ENCODE data around the gene KCTD5.

KCTD5 gene

DNA sequence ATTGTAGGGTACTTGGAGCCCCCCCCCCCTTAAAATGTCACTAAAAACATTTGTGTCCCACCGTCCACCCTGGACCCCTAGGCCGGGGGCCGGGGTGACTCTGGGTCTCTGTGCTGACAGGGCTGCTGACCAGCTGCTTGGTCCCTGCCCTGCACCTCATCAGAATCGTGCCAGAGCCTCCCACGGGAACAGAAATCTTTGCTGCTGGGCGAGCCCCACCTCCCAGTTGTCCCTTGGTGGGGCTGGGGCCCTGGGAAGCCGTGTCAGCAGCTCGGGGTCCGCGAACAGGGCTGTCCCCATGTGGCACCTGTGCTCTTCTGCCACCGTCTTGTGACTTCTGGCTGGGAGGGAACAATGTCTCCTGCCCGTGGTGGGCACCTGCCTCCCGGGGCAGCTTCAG, 18.5 kb downstream of the KCTD5 start (continued):
- TF ChIP-seq ZNF621 (tag by site-specific recombination; IDR thresholded peaks at IDR 0.05) (no peak), ZNF292 (tag by site-specific recombination; IDR thresholded peaks at IDR 0.05; ENCODE audit: borderline replicate concordance, low read depth) (no peak), KLF9 (tag by site-specific recombination; IDR thresholded peaks at IDR 0.05; ENCODE audit: low read depth) (no peak), ZNF155 (tag by site-specific recombination; IDR thresholded peaks at IDR 0.05) (no peak), ZNF404 (tag by site-specific recombination; IDR thresholded peaks at IDR 0.05) (no peak), ZNF830 (tag by site-specific recombination; IDR thresholded peaks at IDR 0.05; ENCODE audit: low read depth) (no peak)
- TF ChIP-seq, protein P1, sequence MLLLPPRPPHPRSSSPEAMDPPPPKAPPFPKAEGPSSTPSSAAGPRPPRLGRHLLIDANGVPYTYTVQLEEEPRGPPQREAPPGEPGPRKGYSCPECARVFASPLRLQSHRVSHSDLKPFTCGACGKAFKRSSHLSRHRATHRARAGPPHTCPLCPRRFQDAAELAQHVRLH (tag by site-specific recombination; IDR thresholded peaks at IDR 0.05) = no peak

GRCh38 chr16:2701272-2701671, 18.9 kb downstream of the KCTD5 start:
- CTCF ChIA-PET = interaction anchor here (0.8 kb wide), 1 partner anchor 167 kb away, joined by 3 read pairs; no protein-coding TSS in a partner anchor
- H3K4me3 ChIP-seq (ENCODE audit: low read depth, low read length) = no peak overlapping the region
- H3K36me3 ChIP-seq (ENCODE audit: control insufficient read depth in 2 of 2, insufficient read depth in 1 of 2, low read length in 2 of 2) = peaks cover 0 to 92% of the 10 kb centered on the region in 2 experiments; a peak in 1 of 3 replicates
- no peaks in the 10 kb centered on the region for H3K9me3 ChIP-seq (ENCODE audit: control insufficient read depth, insufficient read depth, low read depth, low read length)
- no peaks in the 10 kb centered on the region for H3K4me1 ChIP-seq (ENCODE audit: control insufficient read depth, insufficient read depth, low read length)
- TF ChIP-seq KLF7 (tag by site-specific recombination; IDR thresholded peaks at IDR 0.05; ENCODE audit: borderline replicate concordance) (no peak), TCF7L2 (IDR thresholded peaks at IDR 0.05; ENCODE audit: borderline replicate concordance, low read depth, low read length) (no peak), WT1 (tag by site-specific recombination; IDR thresholded peaks at IDR 0.05) (no peak), OVOL3 (tag by site-specific recombination; IDR thresholded peaks at IDR 0.05) (no peak), ZNF548 (tag by site-specific recombination; IDR thresholded peaks at IDR 0.05) (no peak), MEIS1 (CRISPR knock-in tag; IDR thresholded peaks at IDR 0.05; ENCODE audit: borderline replicate concordance) (no peak), ZNF16 (tag by site-specific recombination; IDR thresholded peaks at IDR 0.05; ENCODE audit: low read depth) (no peak), ZBTB7A (tag by site-specific recombination; IDR thresholded peaks at IDR 0.05; ENCODE audit: low read depth) (no peak), ZSCAN16 (tag by site-specific recombination; IDR thresholded peaks at IDR 0.05) (no peak)
- TF ChIP-seq, protein P2, sequence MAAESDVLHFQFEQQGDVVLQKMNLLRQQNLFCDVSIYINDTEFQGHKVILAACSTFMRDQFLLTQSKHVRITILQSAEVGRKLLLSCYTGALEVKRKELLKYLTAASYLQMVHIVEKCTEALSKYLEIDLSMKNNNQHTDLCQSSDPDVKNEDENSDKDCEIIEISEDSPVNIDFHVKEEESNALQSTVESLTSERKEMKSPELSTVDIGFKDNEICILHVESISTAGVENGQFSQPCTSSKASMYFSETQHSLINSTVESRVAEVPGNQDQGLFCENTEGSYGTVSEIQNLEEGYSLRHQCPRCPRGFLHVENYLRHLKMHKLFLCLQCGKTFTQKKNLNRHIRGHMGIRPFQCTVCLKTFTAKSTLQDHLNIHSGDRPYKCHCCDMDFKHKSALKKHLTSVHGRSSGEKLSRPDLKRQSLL (tag by site-specific recombination; IDR thresholded peaks at IDR 0.05) = no peak
- no peak overlapping the region for H3K27ac ChIP-seq (ENCODE audit: extremely low read depth, low read depth, low read length)
- POLR2A ChIA-PET = no interaction called here

DNA sequence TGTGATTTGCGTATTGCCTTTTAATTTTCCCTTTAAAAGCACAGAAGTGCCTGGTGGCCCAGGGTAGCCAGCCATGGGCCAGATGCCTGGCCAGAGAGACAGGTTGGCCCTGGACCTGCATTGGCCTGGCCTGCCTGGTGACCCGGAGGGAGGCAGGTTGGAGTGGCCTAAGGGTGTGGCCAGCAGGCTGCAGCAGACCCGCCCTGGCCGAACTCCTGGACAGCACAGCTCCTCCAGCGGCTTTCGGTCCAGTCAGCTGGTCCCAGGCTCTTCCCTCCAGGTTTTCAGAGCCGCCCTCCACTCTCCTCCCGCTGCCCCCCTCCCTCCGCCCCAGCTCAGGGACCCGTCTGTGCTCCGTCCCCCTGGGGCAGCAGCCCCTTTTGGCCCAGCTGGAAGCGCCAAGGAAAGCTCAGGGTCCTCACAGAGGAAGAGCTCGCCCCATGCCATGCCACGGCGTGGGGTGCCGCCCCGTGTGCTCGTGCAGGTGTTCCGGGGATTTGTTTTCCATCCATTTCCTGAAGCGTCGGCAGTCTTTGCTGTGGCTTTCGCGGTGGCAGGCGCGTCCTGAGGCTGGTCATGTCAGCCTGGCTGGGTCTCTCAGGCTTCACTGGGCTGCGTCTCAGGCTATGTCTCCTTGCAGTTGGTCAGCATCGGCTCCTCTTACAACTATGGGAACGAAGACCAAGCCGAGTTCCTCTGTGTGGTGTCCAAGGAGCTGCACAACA, 19.6 kb downstream of the KCTD5 start:
- Histone ChIP-seq H3K27ac (ENCODE audit: extremely low read depth, low read depth, low read length) (no peak overlapping the region), H3K36me3 (ENCODE audit: control insufficient read depth in 2 of 2, insufficient read depth in 1 of 2, low read length in 2 of 2) (peaks cover 0 to 89% of the 10 kb centered on the region in 2 experiments; a peak in 1 of 3 replicates), H3K4me1 (ENCODE audit: control insufficient read depth, insufficient read depth, low read length) (no peaks in the 10 kb centered on the region), H3K9me3 (ENCODE audit: control insufficient read depth, insufficient read depth, low read depth, low read length) (no peaks in the 10 kb centered on the region), H3K4me3 (ENCODE audit: low read depth, low read length) (no peak overlapping the region)
- CTCF ChIA-PET = interaction anchor here (0.8 kb wide), 1 partner anchor 166 kb away, joined by 3 read pairs; no protein-coding TSS in a partner anchor
- no peak for TF ChIP-seq ZNF391 (tag by site-specific recombination; IDR thresholded peaks at IDR 0.05; ENCODE audit: borderline replicate concordance, low read depth)
- TF ChIP-seq, protein P3, sequence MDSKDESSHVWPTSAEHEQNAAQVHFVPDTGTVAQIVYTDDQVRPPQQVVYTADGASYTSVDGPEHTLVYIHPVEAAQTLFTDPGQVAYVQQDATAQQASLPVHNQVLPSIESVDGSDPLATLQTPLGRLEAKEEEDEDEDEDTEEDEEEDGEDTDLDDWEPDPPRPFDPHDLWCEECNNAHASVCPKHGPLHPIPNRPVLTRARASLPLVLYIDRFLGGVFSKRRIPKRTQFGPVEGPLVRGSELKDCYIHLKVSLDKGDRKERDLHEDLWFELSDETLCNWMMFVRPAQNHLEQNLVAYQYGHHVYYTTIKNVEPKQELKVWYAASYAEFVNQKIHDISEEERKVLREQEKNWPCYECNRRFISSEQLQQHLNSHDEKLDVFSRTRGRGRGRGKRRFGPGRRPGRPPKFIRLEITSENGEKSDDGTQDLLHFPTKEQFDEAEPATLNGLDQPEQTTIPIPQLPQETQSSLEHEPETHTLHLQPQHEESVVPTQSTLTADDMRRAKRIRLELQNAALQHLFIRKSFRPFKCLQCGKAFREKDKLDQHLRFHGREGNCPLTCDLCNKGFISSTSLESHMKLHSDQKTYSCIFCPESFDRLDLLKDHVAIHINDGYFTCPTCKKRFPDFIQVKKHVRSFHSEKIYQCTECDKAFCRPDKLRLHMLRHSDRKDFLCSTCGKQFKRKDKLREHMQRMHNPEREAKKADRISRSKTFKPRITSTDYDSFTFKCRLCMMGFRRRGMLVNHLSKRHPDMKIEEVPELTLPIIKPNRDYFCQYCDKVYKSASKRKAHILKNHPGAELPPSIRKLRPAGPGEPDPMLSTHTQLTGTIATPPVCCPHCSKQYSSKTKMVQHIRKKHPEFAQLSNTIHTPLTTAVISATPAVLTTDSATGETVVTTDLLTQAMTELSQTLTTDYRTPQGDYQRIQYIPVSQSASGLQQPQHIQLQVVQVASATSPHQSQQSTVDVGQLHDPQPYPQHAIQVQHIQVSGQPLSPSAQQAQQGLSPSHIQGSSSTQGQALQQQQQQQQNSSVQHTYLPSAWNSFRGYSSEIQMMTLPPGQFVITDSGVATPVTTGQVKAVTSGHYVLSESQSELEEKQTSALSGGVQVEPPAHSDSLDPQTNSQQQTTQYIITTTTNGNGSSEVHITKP (tag by site-specific recombination; IDR thresholded peaks at IDR 0.05) = no peak
- TF ChIP-seq, protein P4, sequence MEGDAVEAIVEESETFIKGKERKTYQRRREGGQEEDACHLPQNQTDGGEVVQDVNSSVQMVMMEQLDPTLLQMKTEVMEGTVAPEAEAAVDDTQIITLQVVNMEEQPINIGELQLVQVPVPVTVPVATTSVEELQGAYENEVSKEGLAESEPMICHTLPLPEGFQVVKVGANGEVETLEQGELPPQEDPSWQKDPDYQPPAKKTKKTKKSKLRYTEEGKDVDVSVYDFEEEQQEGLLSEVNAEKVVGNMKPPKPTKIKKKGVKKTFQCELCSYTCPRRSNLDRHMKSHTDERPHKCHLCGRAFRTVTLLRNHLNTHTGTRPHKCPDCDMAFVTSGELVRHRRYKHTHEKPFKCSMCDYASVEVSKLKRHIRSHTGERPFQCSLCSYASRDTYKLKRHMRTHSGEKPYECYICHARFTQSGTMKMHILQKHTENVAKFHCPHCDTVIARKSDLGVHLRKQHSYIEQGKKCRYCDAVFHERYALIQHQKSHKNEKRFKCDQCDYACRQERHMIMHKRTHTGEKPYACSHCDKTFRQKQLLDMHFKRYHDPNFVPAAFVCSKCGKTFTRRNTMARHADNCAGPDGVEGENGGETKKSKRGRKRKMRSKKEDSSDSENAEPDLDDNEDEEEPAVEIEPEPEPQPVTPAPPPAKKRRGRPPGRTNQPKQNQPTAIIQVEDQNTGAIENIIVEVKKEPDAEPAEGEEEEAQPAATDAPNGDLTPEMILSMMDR (tag by site-specific recombination; IDR thresholded peaks at IDR 0.05) = no peak
- POLR2A ChIA-PET = interaction anchor here (0.7 kb wide), 1 partner anchor 20 kb away, joined by 3 read pairs; the partner anchor contains the start of gene KCTD5
